NOMO-1 (cell line): ENCODE results near the gene ARL8A.
"Not testable (repeated sequence)": the region's sequence is repeated elsewhere in the genome, so short reads cannot be mapped to it uniquely, and the experiment has no call there.

ENCODE experiments used
- DNase-seq, 2 experiments: peaks; one replicate each; lab custom pipeline; 2025; ENCODE audit not compliant: unreplicated experiment in 2 of 2; lab: John Stamatoyannopoulos, UW

ARL8A gene

GRCh38 chr1:202144402-202145067, at the start of gene ARL8A:
Gene ARL8A (minus strand): TSS chr1:202144737. CDS start chr1:202144572, 165 bp downstream.
- peak; percentile 32 to 45 for DNase-seq

- DNase-seq, result no peak
Observed at GRCh38 chr1:202194328-202194648, 49.8 kb upstream of the ARL8A start.

GRCh38 chr1:202193614-202194327, 49.2 kb upstream of the ARL8A start, which contains the start of gene LGR6:
Gene LGR6 (plus strand): TSS chr1:202193799. CDS start chr1:202193990, 191 bp downstream.
- no peak for DNase-seq

GRCh38 chr1:202192770-202193613, 48.5 kb upstream of the ARL8A start:
- peak; percentile 27 to 50 for DNase-seq

- not testable (repeated sequence) for DNase-seq
Observed at GRCh38 chr1:202191391-202191790, 46.9 kb upstream of the ARL8A start.

- no peak for DNase-seq
Observed at GRCh38 chr1:202189918-202190715, 45.6 kb upstream of the ARL8A start.

- DNase-seq, result peak; percentile 13 to 52
Observed at GRCh38 chr1:202189001-202189790, 44.7 kb upstream of the ARL8A start.

- DNase-seq, result no peak
Observed at GRCh38 chr1:202187697-202188407, 43.3 kb upstream of the ARL8A start.

- DNase-seq, result no peak
Observed at GRCh38 chr1:202187041-202187671, 42.6 kb upstream of the ARL8A start.

GRCh38 chr1:202186327-202186726, 41.8 kb upstream of the ARL8A start:
- no peak for DNase-seq

- DNase-seq, result peak; percentile 58 to 68
Observed at GRCh38 chr1:202184750-202185460, 40.4 kb upstream of the ARL8A start.

- DNase-seq, result no peak
Observed at GRCh38 chr1:202182040-202182877, 37.7 kb upstream of the ARL8A start.

- no peak for DNase-seq
Observed at GRCh38 chr1:202181586-202181985, 37.0 kb upstream of the ARL8A start.

GRCh38 chr1:202180751-202181139, 36.2 kb upstream of the ARL8A start:
- not testable (repeated sequence) for DNase-seq

- no peak for DNase-seq
Observed at GRCh38 chr1:202179828-202180750, 35.6 kb upstream of the ARL8A start.
